Left lobe of liver (tissue), 2 donors: ENCODE results near the gene SAMD8. TPM values are rescaled to one million over a fixed set of nuclear protein-coding genes. Genes with fewer than 3 reads are reported as not detected.
"Not testable (repeated sequence)": the region's sequence is repeated elsewhere in the genome, so short reads cannot be mapped to it uniquely, and the experiment has no call there.

Source experiments
- ATAC-seq: fragments of 200-7000 bp; cut with Tn5 transposase; one replicate; pipeline ENCODE4 v1.9.1; 2020; ENCODE audit warnings: mild to moderate bottlenecking, moderate library complexity
- DNase-seq: peaks from one replicate; pipeline ENCODE4 v3.0.0-alpha.2; 2020; ENCODE audit warnings: low spot score
- total RNA-seq: library from RNA; stranded (reverse); gene quantifications from one replicate; pipeline ENCODE4 v1.2.1, GENCODE V29; 2021
- donor health status: DM: no; HTN: no; CAD: no; lungs with moderate emphysema.
- donor health status: DM: no; HTN: yes; CAD: no.

SAMD8 gene
- total RNA-seq, 1 donor from 2014 or later, result 5.7 TPM

DNA sequence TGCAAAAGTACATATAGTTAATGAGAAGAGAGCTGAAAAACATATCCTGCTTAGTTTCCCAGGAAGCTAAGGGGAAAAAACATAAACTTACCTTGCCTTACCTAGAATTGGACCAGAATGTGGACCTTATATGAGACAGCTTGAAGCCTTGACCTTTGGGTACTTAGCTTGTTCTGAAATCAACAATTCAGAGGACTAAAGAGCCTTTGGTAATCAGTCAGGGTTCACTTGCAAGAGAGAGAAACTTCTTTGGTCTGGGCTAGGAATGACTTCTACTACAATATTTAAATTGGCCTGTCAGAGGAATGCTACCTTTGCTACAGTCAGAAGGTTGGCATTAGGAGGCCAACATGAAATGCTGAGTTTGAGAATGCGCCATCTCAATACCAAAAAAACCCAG is 24.9 kb downstream of the SAMD8 start:
- ATAC-seq (peak; percentile 38), DNase-seq (no peak)

DNA sequence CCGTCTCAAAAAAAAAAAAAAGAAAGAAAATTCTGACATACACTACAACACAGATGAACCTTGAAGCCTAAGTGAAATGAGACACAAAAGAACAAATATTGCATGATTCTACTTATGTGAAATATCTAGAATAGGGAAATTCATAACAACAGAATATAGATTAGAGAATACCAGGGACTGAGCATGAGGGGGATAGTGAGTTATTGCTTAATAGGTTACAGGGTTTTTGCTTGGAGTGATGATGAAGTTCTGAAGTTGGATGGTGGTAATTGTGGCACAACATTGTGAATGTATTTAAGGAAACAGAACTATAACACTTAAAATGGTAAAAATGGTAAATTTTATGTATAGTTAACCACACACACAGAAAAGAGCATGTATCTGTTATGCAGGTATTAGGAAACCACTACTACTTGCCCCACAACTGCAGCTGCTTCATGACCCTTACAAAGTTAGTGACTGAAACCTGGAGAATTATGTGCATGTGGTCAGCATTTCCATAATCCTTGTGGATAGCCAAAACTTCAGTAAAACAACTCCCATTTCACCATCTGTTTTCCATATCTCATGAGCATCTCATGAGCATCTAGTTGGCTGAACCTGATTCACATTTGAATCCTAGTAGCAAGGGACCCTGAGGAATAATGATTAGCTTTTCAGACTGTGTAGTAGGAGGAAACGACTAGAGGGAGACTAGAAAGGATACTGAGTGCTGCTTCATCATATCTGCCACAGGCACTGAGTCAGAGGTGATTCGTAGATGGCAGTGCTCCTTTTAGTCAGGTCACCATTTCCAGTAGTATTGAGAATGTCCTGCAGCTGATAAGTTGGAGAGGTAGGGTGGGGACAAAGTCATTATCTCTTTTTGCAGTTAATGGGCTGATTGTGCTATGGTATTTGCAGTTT is 26.3 kb downstream of the SAMD8 start:
- ATAC-seq, result no peak
- DNase-seq, result no peak

DNA sequence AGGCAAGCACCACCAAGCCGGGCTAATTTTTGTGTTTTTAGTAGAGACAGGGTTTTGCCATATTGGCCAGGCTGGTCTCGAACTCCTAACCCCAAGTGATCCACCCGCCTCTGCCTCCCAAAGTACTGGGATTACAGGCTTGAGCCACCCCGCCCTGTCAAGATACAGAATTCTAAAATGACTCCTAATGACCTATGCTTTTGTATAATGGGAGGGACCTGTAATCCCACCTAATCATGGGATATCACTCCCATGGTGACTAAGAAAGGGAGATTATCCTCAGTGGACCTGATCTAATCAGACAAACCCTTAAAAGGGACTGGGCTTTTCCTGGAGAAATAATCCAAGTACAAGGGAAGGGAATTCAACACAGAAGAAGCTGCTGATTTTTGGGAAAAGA is 28.8 kb downstream of the SAMD8 start:
- DNase-seq (no peak), ATAC-seq (no peak)

DNA sequence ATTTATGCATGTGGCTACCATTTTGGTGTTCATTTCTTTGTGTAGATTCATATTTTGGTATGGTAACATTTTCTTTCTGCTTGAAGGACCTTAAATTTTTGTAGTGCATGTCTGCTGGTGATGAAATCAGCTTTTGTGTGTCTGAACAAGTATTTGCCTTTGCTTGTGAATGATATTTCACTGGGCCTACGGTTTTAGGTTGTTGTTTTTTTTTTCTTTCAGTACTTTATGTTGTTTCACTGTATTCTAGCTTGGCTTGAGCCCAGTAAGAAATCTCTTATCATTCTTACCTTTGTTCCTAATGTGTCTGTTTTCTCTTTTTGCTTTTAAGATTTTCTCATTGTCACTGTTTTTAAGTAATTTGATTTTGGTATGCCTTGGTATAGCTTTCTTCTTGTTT is 31.9 kb downstream of the SAMD8 start:
- no peak for ATAC-seq
- DNase-seq, result no peak

GRCh38 chr10:75145590-75145989 is 34.1 kb downstream of the SAMD8 start:
- no peak for ATAC-seq
- no peak for DNase-seq

DNA sequence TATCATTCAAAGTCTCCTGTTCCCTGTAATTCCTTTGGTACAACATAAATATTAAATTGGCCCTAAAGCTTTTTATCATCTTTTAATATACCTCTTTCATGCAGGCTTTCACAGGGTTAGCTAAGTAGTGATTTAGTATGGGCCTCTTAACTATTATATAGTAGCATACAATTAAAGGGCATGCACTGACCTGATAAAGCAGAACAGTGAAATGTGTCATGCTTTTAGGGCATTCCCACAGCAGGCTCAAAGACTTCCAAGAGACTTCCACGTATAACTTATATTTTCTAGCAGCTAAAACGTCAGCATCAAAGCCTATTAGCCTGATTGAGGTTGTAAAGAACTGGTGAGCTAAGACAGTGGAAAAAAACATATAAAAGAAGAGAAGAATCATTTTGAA is 35.3 kb downstream of the SAMD8 start:
- DNase-seq (no peak), ATAC-seq (no peak)

DNA sequence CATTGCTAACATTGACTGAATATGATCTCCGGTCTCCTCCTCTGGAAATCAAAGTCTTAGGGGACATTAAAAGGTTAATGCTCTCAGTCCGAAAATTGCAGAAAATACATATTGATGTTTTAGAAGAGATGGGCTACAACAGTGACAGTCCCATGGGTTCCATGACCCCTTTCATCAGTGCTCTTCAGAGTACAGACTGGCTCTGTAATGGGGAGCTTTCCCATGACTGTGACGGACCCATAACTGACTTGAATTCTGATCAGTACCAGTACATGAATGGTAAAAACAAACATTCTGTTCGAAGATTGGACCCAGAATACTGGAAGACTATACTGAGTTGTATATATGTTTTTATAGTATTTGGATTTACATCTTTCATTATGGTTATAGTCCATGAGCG is 39.2 kb downstream of the SAMD8 start:
- ATAC-seq, result no peak
- no peak for DNase-seq

DNA sequence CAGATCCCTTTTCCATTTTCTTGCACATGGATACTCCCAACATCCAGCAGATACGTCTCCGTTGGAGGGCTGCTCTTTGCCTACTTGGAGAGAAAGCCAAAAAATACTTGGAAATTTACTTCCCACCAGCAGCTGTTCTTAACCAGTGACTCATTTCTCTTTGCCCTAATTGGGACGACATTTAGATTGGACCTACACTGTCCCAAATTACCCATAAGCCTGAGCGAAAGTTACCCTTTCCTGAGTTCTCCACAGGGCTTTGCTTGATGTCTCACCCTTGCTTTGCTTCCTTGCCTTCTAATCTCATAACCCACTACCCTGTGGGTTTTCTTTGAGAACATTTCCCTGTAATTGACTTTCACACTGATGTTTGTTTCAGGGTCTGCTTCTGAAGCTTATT is 48.1 kb downstream of the SAMD8 start:
- DNase-seq, result no peak
- ATAC-seq, result no peak

DNA sequence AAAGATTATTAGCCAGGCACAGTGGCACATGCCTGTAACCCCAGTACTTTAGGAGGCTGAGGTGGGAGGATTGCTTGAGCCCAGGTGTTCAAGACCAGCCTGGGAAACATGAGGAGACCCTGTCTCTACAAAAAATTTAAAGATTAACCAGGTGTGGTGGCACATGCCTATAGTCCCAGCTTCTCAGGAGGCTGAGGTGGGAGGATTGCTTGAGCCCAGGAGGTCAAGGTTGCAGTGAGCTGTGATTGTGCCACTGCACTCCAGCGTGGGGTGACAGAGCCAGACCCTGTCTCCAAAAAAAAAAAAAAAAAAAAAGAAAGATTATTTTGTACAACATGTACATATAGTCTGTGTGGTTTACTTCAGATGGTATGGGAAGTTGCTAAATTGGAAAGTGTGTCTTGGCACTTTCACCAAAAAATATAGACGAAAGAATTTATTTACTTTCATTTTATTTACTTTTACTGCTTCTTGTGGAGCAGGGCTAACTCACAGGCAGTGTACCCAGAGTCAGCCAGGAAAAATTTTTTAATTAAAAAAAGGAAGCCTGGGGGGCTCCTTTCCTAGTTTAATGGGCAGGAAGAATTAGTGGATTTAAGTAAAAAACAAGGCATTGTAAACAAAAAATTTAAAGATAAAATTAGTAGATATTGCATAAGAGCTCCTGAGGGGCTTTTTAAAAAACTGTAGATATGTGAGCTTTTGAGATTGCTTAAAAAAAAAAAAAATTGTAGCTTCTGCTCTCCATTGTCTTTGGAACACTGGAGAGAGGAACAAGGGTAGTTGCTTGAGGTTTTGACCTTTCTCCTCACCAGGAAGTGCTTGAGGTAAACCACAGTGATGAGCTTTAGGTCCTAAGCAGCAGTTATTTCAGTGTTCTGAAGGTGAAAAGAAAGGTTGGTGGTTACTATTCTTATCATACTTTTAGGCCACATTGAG is 54.5 kb downstream of the SAMD8 start:
- ATAC-seq (no peak), DNase-seq (no peak)

GRCh38 chr10:75166623-75166972 is 55.1 kb downstream of the SAMD8 start:
- no peak for ATAC-seq
- DNase-seq, result no peak

GRCh38 chr10:75168275-75168674 is 56.8 kb downstream of the SAMD8 start:
- ATAC-seq, result no peak
- no peak for DNase-seq

GRCh38 chr10:75170215-75170614 is 58.8 kb downstream of the SAMD8 start:
- ATAC-seq, result no peak
- DNase-seq, result no peak

DNA sequence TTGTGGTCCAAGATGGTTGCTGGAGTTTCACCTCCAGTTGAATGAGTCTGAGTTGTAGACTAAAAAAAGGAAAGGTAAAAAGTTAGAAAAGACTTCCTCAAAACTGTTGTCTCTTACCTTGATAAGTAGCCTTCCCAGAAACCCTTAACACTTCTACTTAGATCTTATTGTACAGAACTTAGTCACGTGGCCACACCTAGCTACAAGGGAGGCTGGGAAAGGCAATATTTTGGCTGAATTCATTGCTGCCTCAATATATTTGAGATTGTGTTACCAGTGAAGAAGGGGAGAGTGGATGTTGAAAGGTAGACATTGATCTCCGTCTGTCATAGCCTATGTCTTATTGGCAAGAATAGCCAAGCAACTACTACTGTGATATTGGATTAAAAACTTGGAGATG is 63.6 kb downstream of the SAMD8 start:
- DNase-seq, result no peak
- ATAC-seq, result no peak

DNA sequence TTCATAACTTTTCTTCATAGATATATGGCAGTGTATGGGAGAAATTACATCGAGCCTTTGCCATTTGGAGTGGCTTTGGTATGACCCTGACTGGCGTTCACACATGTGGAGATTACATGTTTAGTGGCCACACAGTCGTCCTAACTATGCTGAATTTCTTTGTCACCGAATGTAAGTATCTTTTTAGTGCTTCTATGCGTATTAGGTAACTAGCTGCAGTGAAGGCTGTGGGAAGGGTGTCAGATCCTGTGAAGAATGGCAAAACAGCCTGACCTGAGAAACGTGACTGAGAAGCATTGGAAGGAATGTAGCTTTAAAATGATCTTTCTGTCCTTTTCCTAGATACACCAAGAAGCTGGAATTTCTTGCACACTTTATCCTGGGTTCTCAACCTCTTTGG is 64.6 kb downstream of the SAMD8 start:
- ATAC-seq (no peak), DNase-seq (no peak)

- DNase-seq (no peak), ATAC-seq (no peak)
Observed at GRCh38 chr10:75176736-75177135, 65.3 kb downstream of the SAMD8 start.

GRCh38 chr10:75179657-75180177 is 68.3 kb downstream of the SAMD8 start:
- ATAC-seq, result no peak

GRCh38 chr10:75180592-75180991 is 69.1 kb downstream of the SAMD8 start:
- ATAC-seq (no peak), DNase-seq (no peak)

More at GRCh38 chr10:75179657-75180177, 68.3 kb downstream of the SAMD8 start:
- DNase-seq, result no peak

DNA sequence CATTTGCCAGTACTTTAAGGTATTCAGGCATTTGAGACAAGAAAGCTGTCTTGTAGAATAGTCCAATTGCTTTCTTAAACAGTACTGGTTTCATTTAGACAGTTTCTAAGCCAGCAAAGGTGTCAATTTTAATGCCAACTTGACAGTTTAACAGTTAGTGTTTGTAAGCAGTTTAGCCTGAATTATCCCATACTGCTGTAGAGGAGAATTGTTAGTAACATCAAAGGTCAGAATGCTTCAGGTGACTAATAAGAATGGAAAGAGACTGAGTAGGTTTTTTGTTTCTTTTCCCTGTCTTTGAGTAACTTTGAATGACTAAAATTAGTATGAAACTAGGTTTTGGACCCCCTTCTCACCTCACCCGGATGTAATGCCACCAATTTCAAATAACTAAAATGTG is 69.6 kb downstream of the SAMD8 start:
- ATAC-seq (no peak), DNase-seq (no peak)

- peak; percentile 16 for DNase-seq
- peak; percentile 11 for ATAC-seq
Observed at GRCh38 chr10:75186310-75186709, 74.9 kb downstream of the SAMD8 start.

- peak; percentile 51 for DNase-seq
- peak; percentile 66 for ATAC-seq
Observed at GRCh38 chr10:75187961-75188426, 76.5 kb downstream of the SAMD8 start.

GRCh38 chr10:75188522-75188921 is 77.1 kb downstream of the SAMD8 start:
- DNase-seq, result peak; percentile 28
- not testable (repeated sequence) for ATAC-seq
